Tibial nerve (tissue), 4 donors: ENCODE data around the gene CLIP2. TPM values are rescaled to one million over a fixed set of nuclear protein-coding genes. Genes with fewer than 3 reads are reported as not detected.
"Not testable (repeated sequence)": the region's sequence is repeated elsewhere in the genome, so short reads cannot be mapped to it uniquely, and the experiment has no call there.

Experiments
- DNase-seq, 2 donors: peaks; one replicate each; pipeline ENCODE4 v3.0.0-alpha.2; 2019; ENCODE audit warnings: low spot score in 2 of 2
- H3K27ac ChIP-seq, 4 donors: fragments of 200-600 bp; sonication (generic) in 3 of 4; one replicate each; pipeline ENCODE4 v1.5.1; 2017 to 2019; ENCODE audit warnings: mild to moderate bottlenecking in 1 of 4
- H3K27me3 ChIP-seq, 2 donors: fragments of 200-600 bp; sonication (generic) in 1 of 2; one replicate each; pipeline versions ENCODE4 v1.5.1 to v1.6.0; 2017 to 2019
- H3K36me3 ChIP-seq, 3 donors: fragments of 200-600 bp; sonication (generic); one replicate each; pipeline ENCODE4 v1.5.1; 2018 to 2019
- H3K4me1 ChIP-seq, 4 donors: fragments of 200-600 bp; sonication (generic) in 3 of 4; one replicate each; pipeline ENCODE4 v1.5.1; 2017 to 2019
- H3K4me3 ChIP-seq, 4 donors: fragments of 200-600 bp; sonication (generic) in 3 of 4; one replicate each; pipeline ENCODE4 v1.5.1; 2017 to 2019; ENCODE audit warnings: mild to moderate bottlenecking in 1 of 4, moderate library complexity in 1 of 4
- H3K9me3 ChIP-seq, 4 donors: fragments of 200-600 bp; sonication (generic) in 3 of 4; one replicate each; pipeline ENCODE4 v1.5.1; 2017 to 2019
- EP300 ChIP-seq, 2 donors: sonication (generic); formaldehyde crosslinking; IDR thresholded peaks; one replicate each; pipeline ENCODE4 v1.6.1; 2017; ENCODE audit warnings: antibody characterized with exemption in 2 of 2, mild to moderate bottlenecking in 1 of 2
- POLR2A ChIP-seq, 2 donors: fragments of 450-650 bp; IDR thresholded peaks; one replicate each; pipeline ENCODE4 v1.6.1; 2017; ENCODE audit warnings: antibody characterized with exemption in 2 of 2, mild to moderate bottlenecking in 2 of 2, moderate library complexity in 2 of 2
- WGBS, 2 donors: methylation state at CpG; one replicate each; pipeline ENCODE4 v1.1.5; 2018; 5-methylcytosine and 5-hydroxymethylcytosine counted together
- total RNA-seq, 4 donors: library from RNA; depleted of rRNA; stranded (reverse); fragments of >200 nt; gene quantifications; one replicate each; pipeline ENCODE4 v1.1.0, GENCODE V29; 2016
- TF ChIP-seq, protein P1 (sequence below), 5 experiments: fragments of 200-600 bp in 3 of 5; fragments of 450-650 bp in 2 of 5; sonication (generic) in 3 of 5; IDR thresholded peaks; one replicate each; pipeline ENCODE4 v1.5.1; 2016 to 2019; ENCODE audit warnings: antibody characterized with exemption in 5 of 5, mild to moderate bottlenecking in 3 of 5, moderate library complexity in 2 of 5

Gene CLIP2
- total RNA-seq, 4 donors from 2014 or later: 42.0 to 48.3 (median 46.3) TPM

DNA sequence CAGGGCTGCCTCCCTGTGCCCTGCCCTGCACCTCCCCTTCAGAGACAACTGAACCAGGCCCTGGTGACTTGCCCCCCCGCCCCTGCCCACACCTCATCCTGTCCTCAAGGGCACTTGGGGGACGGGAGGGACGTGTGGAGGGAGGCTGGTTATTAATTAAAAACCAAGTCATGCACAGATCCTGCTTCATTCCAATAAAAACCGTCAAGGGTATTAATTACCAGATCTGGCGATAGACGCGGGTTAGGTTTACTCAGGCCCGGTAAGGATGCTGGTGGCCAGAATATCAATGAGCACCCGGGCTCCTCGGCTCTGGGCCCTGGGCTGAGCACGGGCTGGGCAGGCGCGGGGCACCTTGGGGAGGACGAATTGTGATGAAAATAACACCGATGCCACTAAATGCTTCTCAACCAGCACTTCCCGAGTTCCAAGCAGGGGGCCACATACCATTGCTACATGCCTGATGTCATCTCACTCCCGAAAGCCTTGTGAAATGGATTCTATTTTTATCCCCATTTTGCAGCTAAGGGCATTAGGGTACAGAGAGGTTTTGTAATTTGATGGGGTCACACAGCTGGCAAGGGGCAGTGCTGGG lies 140.0 kb downstream of the CLIP2 start:
- H3K27ac ChIP-seq: no peak overlapping the region
- H3K4me1 ChIP-seq: no peaks in the 10 kb centered on the region
- no peak for DNase-seq
- TF ChIP-seq POLR2A (IDR thresholded peaks at IDR 0.05): no peak
- no peak for TF ChIP-seq EP300 (IDR thresholded peaks at IDR 0.05)
- TF ChIP-seq, protein P1, sequence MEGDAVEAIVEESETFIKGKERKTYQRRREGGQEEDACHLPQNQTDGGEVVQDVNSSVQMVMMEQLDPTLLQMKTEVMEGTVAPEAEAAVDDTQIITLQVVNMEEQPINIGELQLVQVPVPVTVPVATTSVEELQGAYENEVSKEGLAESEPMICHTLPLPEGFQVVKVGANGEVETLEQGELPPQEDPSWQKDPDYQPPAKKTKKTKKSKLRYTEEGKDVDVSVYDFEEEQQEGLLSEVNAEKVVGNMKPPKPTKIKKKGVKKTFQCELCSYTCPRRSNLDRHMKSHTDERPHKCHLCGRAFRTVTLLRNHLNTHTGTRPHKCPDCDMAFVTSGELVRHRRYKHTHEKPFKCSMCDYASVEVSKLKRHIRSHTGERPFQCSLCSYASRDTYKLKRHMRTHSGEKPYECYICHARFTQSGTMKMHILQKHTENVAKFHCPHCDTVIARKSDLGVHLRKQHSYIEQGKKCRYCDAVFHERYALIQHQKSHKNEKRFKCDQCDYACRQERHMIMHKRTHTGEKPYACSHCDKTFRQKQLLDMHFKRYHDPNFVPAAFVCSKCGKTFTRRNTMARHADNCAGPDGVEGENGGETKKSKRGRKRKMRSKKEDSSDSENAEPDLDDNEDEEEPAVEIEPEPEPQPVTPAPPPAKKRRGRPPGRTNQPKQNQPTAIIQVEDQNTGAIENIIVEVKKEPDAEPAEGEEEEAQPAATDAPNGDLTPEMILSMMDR (IDR thresholded peaks at IDR 0.05): no peak
- H3K36me3 ChIP-seq: no peaks in the 10 kb centered on the region
- H3K9me3 ChIP-seq: no peaks in the 10 kb centered on the region
- no peak overlapping the region for H3K4me3 ChIP-seq
- H3K27me3 ChIP-seq: no peaks in the 10 kb centered on the region
- 45 to 56% methylated on average over 17 of the region's 17 CpGs for WGBS, 2 donors

DNA sequence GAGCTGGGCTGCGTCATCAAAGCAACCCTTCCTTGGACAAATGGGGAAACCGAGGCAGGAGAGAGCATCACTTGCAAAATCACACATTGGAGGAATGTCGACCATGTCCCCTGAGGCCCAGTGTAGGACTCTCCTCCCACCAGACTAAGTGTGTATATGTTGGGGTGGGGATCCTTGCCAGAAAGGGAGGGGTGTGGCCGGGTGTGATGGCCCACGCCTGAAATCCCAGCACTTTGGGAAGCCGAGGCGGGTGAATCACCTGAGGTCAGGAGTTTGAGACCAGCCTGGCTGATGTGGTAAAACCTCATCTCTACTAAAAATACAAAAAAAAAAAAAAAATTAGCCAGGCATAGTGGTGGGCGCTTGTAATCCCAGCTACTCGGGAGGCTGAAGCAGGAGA lies 141.2 kb downstream of the CLIP2 start:
- H3K4me1 ChIP-seq, H3K36me3 ChIP-seq, H3K27ac ChIP-seq, H3K9me3 ChIP-seq, H3K27me3 ChIP-seq, DNase-seq, H3K4me3 ChIP-seq: not testable (repeated sequence)
- WGBS, 2 donors: 78 to 80% methylated on average over 9 of the region's 9 CpGs

DNA sequence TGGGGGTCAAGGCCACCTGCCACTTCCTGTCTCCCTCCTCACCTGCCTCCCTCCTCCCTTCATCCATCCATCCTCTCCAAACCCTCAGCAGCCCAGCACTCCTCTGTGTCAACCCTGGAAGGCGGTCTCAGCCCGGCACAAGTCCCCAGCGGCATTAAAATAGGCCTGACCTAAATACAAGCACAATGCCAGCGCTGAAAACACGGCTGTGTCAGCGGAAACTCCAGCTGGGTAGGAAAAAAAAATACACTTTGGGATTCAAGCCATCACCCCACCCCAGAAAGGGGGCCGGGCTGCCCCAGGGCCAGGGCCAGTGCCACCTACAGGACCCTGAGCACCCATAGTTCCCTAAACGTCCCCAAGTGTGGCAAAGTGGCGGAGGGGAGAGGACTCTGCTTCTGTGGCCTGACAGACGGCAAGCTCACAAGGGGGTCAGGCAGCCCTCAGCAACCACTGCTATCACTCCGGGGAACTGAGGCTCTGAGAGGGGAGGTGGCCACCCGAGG lies 141.8 kb downstream of the CLIP2 start:
- Histone ChIP-seq H3K9me3 (no peaks in the 10 kb centered on the region), H3K27ac (peak overlapping the region in 1 of 4 donors; percentile 2), H3K27me3 (no peaks in the 10 kb centered on the region), H3K36me3 (no peaks in the 10 kb centered on the region), H3K4me3 (no peak overlapping the region), H3K4me1 (no peaks in the 10 kb centered on the region)
- TF ChIP-seq POLR2A (IDR thresholded peaks at IDR 0.05): no peak
- no peak for TF ChIP-seq EP300 (IDR thresholded peaks at IDR 0.05)
- TF ChIP-seq, protein P1 (IDR thresholded peaks at IDR 0.05): no peak
- 42 to 59% methylated on average over 12 of the region's 12 CpGs for WGBS, 2 donors
- DNase-seq: no peak

DNA sequence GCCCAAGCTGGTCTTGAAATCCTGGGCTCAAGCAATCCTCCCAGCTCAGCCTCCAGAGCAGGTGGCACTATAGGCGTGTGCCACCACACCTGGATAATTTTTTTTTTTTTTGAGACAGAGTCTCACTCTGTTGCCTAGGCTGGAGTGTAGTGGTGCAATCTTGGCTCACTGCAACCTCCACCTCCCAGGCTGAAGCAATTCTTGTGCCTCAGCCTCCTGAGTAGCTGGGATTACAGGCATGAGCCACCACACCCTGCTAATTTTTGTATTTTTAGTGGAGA lies 148.0 kb downstream of the CLIP2 start:
- H3K9me3 ChIP-seq: peaks cover 0 to 12% (median 0%) of the 10 kb centered on the region in 4 donors
- not testable (repeated sequence) for H3K4me3 ChIP-seq, H3K27me3 ChIP-seq, DNase-seq, H3K4me1 ChIP-seq, H3K36me3 ChIP-seq, H3K27ac ChIP-seq
- WGBS, 2 donors: 93 to 100% methylated on average over 1 of the region's 1 CpG

DNA sequence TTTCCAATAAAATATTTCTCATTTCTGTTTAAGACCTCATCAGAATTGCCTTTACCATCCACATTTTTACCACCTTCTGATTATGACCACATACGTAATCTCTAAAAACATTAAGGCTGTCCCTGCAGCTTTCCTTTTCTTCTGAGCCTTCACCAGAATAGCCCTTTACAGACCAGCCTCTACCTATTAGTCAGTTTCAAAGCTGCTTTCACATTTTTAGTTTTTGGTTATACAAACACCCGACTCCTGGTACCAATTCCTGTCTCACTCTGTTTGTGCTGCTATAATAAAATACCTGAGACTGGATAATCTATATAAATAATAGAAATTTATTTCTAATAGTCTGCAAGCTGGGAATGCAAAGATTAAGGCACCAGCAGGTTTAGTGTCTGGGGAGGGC lies 149.1 kb downstream of the CLIP2 start:
- TF ChIP-seq POLR2A (IDR thresholded peaks at IDR 0.05) (no peak), EP300 (IDR thresholded peaks at IDR 0.05) (no peak)
- TF ChIP-seq, protein P1 (IDR thresholded peaks at IDR 0.05): no peak
- H3K4me3 ChIP-seq: no peak overlapping the region
- H3K36me3 ChIP-seq: no peaks in the 10 kb centered on the region
- no peak for DNase-seq
- H3K4me1 ChIP-seq: no peaks in the 10 kb centered on the region
- H3K27ac ChIP-seq: no peak overlapping the region
- no peaks in the 10 kb centered on the region for H3K27me3 ChIP-seq
- 97 to 99% methylated on average over 2 of the region's 2 CpGs for WGBS, 2 donors
- peaks cover 0 to 12% (median 0%) of the 10 kb centered on the region in 4 donors for H3K9me3 ChIP-seq

DNA sequence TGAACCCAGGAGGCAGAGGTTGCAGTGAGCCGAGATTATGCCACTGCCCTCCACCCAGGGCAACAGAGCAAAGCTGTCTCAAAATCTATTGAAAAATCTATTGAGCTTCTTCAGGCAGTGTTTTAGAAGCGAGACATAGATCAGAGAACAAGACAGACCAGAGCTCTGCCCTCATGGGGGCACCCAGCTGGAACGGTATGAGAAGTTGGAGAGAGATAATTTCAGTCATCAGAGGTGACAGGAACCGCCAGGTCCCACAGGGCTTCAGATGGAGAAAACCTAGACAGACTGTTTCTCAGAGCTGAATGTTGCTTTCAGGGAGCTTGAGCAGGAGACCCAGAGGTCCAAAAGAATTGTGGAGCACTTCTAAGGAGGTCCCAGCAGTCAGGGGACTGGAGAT lies 150.3 kb downstream of the CLIP2 start:
- no peaks in the 10 kb centered on the region for H3K36me3 ChIP-seq
- peaks cover 0 to 12% (median 0%) of the 10 kb centered on the region in 4 donors for H3K9me3 ChIP-seq
- WGBS, 2 donors: 94 to 95% methylated on average over 4 of the region's 4 CpGs
- no peak overlapping the region for H3K27ac ChIP-seq
- no peak for DNase-seq
- TF ChIP-seq, protein P1 (IDR thresholded peaks at IDR 0.05): no peak
- TF ChIP-seq EP300 (IDR thresholded peaks at IDR 0.05) (no peak), POLR2A (IDR thresholded peaks at IDR 0.05) (no peak)
- H3K4me3 ChIP-seq: no peak overlapping the region
- H3K4me1 ChIP-seq: no peaks in the 10 kb centered on the region
- H3K27me3 ChIP-seq: no peaks in the 10 kb centered on the region

DNA sequence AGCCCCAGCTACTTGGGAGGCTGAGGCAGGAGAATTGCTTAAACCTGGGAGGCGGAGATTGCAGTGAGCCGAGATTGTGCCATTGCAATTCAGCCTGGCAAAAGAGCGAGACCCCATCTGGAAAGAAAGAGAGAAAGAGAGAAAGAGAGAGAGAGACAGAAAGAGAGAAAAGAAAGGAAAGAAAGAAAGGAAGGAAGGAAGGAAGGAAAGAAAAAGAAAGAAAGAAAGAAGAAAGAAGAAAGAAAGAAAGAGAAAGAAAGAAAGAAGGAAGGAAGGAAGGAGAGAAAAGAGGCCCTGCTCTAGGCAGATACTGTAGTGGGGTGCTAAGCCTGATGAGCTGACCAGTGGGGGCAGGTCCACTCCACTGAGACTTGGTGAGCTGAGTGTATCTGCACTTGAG lies 150.9 kb downstream of the CLIP2 start:
- WGBS, 2 donors: 96 to 97% methylated on average over 3 of the region's 3 CpGs
- not testable (repeated sequence) for DNase-seq, H3K4me1 ChIP-seq

More for the DNA sequence above, 150.9 kb downstream of the CLIP2 start:
- peaks cover 0 to 12% (median 0%) of the 10 kb centered on the region in 4 donors for H3K9me3 ChIP-seq
- not testable (repeated sequence) for H3K4me3 ChIP-seq, H3K36me3 ChIP-seq, H3K27ac ChIP-seq, H3K27me3 ChIP-seq
